DMS114 treated with DMSO at 0.1 percent for 48 hours (cell line): ENCODE results near the gene C15orf40.
"Not testable (repeated sequence)": the region's sequence is repeated elsewhere in the genome, so short reads cannot be mapped to it uniquely, and the experiment has no call there.

Experiments used
- DNase-seq: peaks from one replicate; lab custom pipeline; 2025; ENCODE audit not compliant: unreplicated experiment; lab: John Stamatoyannopoulos, UW

The C15orf40 gene

DNA sequence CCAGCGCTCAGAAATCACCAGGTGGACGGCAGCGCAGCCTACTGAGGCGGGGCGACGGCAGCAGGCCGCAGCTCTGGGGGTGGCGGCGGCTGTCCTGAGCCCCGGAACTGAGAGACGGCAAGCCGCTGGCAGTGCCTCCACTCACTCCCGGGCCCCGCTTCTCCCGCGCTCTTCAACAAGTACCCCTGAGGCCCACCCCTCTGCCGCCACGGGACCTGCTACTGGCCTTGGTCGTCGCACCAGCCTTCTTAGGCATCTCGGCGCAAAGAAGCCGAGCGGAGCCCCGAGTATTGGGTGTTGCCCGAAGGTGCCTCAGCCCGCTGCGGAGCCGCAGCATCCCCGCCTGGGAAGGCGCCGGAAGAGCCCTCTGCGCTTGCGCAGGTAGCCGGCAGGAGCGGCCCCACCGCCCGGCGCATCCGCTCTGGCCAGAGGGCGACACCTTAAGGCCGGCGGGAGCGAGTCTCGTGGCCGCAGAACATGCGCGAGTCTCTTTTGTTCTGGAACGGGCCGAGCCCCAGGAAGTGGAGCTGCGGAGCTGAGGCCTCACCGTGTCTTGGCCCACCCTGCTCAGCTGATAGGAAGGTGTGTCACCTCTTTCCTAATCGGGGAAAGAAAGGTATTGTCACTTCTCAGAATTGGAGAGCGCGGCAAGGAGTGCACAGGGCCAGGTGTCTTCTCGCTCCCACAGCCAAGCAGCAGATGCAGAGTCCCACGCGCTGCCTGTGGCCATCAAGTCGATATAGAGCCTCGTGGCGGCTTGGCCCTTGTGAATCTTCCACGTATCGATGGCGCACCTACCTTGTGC lies at the start of gene C15orf40:
TSS of gene C15orf40 (minus strand) at position 369 of the 805 bp plus-strand sequence. CDS start at position 337, 32 bp downstream.
- DNase-seq = peak; percentile 89

DNA sequence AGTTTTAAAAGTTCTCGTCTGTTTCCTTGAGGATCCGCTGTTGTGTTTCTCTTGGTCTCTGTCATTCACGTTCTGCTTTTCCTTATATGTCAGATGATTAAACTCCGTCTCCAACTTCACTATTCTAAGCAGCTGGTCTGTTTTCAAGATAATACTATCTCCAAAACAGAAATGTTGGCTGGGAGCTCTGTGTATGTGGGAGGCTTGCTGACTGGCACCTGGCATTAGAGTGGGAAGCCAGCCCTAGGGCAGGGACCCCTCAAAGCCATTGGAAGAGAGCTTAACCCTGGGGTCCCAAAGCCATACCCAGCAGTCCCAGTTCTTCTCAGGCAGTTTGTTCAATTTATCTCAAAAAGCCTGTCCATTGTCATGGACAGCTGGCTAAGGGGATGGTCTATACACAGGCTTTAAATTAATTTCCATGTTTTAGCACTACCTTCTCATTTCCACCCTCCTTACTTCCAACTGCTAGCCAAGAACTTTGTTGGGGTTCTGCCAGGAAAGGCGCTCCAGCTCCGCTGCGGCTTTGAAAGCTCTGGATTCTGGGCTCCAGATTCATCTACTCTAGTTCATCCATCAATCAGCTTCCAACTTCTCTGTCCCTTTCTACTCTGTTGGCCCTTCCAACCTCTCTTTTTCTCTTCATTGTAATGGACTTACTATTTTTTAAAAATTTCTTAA lies 46.4 kb upstream of the C15orf40 start:
- DNase-seq = no peak

DNA sequence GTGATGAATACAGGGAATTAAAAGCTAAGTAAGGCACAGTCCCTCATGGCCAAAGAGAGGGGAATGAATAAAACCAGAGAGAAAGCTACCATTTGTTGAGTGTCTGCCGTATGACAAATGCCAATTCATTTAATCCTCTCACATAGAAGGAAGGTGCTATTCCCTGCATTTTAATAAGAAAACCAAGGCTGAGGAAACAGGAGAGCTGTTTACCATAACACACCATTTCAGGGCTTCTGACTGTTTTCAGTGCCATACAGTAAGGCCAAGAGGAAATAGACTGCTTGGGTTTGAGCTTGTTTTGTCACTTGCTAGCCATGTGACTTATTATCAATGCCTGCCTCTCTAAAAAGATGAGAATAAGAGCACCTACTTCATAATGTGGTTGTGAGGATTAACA lies 45.6 kb upstream of the C15orf40 start:
- DNase-seq = no peak

DNA sequence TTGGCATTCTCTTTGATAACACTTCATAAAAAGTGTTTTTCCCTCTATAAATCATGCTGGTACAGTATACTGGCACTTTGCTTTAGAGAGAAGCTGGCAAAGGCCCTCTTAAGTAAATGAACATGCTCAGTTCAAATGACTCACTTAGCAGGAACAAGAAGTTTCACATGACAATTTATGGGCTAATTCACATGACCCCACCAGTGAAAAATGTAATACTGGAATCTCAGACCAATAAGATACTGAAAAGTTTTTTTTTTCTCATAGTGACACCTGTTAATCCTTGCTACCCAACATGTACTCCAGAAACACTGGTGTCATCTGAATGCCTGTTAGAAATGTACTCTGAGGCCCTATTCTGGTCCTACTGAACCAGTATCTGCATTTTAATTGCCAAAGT lies 41.7 kb upstream of the C15orf40 start:
- DNase-seq = no peak

DNA sequence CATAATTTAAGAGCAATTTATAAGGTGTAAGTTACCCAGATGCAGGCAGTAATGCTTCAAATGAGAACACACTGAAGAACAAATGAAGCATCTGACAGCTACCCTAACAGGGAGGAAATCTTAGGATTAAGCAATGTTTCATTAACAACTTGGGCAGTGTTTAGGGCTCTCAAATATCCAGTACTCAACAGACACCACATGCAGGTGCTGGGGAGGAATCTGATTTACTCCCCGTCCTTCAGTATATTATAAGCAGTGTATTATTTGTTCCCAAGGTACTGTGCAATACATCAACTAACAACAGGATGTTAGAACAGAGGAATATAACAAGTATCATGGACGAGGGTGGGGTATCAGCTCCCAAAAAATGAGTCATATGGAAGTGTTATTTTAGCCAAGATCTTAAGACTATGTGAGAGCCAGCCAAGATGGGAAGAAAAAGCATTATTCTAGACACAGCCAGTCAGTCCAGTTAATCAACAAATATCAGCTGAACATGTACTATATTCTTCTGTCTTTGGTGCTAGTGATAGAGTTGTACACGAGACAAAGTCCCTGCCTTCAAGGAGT lies 35.2 kb upstream of the C15orf40 start:
- DNase-seq = no peak

DNA sequence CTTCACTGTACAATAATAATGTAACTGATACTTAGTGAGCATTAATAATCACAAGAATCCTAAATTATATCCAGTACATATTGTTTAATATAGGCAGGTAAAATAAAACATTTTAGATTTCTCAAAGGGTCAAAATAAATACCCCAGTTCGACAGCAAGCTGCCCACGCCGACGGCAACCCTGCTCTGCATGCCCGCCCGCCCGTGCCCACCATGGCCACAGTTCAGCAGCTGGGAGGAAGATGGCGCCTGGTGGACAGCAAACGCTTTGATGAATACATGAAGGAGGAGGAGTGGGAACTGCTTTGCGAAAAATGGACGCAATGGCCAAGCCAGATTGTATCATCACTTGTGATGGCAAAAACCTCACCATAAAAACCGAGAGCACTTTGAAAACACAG lies 32.7 kb upstream of the C15orf40 start:
- DNase-seq = no peak

DNA sequence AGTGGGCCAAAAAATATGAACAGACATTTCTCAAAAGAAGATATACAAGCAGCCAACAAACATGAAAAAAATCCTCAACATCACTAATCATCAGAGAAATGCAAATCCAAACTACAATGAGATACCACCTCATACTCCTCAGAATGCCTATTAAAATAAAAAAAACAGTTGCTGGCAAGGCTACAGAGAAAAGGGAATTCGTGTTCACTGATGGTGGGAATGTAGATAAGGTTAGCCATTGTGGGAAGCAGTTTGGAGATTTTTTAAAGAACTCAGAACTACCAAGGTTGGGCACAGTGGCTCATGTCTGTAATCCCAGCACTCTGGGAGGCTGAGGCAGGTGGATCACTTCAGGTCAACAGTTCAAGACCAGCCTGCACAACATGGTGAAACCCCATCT lies 27.8 kb upstream of the C15orf40 start:
- no peak for DNase-seq

DNA sequence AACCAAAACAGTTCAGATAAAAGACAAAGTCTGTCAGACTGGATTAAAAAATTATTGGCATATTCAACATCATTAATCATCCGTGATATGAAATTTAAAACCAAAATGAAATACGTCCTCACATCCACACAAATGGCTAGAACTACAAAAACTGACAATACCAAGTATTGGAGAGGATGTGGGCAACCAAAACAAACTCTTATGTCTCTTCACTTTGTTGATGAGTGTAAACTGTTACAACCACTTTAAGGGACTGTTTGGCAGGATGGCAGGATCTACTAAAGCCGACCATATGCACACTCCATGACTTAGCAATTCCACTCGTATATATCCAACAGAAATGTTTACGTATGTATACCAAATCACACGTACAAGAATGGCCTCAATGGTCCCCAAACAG lies 24.8 kb upstream of the C15orf40 start:
- DNase-seq = no peak

DNA sequence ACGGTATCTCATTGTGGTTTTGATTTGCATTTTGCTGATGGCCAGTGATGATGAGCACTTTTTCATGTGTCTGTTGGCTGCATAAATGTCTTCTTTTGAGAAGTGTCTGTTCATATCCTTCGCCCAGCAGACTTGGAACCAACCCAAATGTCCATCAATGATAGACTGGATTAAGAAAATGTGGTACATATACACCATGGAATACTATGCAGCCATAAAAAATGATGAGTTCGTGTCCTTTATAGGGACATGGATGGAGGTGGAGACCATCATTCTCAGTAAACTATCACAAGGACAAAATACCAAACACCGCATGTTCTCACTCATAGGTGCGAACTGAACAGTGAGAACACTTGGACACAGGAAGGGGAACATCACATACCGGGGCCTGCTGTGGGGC lies 19.8 kb upstream of the C15orf40 start:
- DNase-seq = not testable (repeated sequence)

DNA sequence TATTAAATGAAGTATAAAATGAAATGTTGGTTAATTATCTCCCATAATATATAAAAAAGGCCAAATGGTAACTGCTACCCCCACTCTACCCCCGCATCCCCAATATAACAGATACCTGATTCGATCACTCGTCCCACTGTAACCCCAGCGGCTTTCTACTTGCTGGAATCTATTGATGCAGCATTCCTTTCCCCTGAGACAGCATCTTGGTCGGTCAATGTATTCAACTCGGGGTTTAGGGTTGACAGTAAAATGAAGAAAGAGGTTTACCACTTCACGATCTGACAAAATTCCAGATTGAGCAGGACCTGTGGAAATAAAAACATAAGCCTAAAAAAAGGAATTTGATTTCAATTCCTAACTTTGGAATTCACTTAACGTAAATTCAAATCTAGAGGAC lies 18.6 kb upstream of the C15orf40 start:
- DNase-seq = no peak

DNA sequence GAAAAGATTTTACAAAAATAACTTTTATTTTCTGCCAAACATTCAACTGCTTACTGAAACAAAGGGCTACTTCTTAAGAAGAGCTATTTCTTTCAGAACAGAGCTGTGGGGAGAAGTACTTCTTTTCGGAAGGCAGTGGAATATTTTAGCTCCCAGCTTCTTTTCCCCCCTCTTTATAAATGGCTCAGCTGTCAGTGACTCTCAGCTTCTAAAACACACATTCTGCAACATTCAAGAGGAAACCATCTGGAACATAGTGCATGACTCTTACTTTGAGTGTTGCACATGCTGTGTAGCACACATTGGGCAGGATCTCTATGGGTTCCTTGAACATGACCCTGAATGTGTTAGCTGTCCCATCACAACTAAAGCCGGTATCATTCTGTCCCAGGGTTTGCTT lies 7.0 kb upstream of the C15orf40 start:
- no peak for DNase-seq

DNA sequence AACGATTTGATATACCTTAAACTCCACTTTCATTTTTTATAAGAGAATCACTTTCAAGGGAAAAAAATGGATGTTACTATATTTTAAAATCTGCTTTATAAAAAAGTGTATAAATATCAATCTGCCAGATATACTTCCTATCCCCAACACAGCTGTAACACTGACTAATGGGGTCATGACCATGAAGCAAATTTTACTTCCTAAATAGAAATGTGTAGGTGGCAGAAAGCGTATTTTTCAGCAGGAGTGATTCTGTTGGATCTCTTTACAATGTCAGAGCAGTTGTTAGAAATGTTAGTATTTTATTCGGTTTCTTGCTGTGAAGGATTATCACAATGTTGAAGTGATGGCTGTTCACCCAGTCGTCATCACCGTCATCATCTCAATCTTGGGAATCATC lies 5.5 kb upstream of the C15orf40 start:
- no peak for DNase-seq

DNA sequence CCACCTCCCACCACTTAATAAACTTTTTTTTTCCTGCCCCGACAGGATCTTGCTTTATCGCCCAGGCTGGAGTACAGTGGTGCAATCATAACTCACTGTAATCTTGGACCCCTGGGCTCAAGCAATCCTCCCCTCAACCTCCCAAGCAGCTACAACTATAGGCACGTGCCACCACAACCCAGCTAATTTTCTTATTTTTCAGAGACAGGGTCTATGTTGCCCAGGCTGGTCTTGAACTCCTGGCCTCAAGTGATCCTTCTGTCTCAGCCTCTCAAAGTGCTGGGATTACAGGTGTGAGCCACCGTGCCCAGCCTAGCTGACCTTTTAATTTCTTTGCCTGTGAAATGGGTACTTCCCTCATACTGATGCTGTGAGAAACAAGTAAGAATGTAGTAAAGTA lies 3.9 kb upstream of the C15orf40 start:
- DNase-seq = no peak

DNA sequence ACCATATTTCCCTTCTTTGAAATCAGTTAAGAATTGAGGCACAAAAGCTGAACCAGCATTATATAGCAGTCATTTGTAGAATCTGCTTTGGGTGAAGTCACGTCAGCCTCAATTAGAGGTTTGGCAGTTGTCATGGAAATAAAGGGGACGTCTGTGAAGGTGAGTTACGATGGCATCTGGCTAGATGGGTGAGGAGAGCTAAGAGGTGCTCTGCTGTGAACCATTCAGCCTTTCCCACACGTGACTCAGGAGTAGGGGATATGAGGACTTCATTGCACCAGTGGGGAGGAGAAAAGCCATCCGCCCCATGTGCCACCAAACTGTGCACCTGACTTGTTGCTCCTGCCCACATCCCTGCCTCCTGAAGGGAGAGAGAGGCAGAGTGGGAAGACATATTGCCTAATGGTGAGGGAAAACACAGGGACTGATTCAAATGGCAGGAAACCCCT lies 2.8 kb upstream of the C15orf40 start:
- DNase-seq = no peak

DNA sequence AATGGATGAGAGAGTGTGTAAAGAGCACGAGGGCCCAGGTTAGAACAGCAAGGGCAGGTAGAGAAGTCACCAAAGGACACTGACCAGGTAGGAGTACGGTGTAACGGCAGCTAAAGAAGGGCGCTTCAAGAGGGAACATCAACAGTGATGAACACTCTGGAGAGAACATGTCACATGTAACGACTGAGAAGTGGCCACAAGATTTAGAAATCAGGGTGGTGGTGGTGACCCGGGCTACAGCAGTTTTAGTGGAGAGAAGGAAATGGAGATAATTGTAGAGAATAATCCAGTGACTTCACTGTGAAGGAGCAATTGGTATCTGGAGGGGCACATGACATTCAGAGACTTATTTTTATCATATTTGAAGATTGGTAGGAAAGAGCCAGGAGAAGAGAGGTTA lies 1.2 kb upstream of the C15orf40 start:
- DNase-seq = no peak

DNA sequence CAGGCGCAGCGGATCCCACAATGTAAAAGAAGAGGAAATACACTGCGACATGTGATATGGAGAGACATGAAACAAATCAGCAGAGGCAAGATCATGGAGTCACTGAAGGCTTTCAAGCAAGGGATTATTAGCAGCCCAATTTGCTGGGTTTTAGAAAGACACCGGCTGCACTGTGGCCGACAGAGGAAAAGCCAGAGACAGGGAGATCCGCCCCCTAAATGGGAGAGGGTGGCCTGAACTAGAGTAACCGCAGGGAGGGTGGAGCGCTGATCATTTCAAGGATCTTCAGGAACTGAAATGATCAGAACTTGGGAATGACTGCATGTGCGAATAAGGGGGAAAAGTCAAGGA lies 612 bp upstream of the C15orf40 start:
- DNase-seq = no peak

DNA sequence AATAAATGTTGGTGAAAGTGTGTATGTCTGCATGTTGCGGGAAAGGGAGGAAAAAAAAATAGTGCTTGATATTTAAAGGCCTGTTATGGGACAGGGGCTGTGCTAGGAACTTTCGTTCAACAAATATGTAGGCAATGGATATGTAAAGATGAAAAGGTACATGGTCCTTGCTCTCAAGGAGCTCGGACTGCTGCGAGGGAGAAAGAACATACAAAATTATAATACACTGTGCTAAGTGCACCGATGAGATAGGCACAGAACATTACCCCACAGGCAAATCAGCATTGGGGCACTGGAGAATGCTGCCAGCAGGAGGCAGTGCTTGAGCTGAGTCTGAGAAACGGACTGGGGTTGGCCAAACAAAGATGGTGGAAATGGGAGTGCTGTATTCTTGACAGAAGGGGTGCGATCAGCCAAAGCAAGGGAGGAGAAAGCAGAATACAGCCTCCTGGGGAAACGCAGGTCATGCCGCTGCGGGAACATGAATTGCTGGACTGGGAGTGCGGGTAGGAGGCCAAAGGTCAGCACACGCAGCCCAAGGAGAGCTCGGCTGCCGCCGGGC lies 649 bp downstream of the C15orf40 start:
- peak; percentile 73 for DNase-seq

DNA sequence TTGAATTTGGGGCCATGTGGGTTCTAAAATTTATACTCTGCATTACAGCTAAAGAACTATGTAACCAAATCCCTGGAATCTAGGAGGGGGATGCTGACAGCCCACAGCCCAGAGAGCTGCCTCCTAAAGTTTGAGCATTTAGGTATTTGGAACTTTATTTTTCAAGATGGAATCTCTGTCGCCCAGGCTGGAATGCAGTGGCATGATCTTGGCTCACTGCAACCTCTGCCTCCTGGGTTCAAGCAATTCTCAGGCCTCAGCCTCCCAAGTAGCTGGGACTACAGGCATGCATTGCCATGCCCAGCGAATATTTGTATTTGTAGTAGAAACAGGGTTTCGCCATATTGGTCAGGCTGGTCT lies 10.8 kb downstream of the C15orf40 start:
- not testable (repeated sequence) for DNase-seq

DNA sequence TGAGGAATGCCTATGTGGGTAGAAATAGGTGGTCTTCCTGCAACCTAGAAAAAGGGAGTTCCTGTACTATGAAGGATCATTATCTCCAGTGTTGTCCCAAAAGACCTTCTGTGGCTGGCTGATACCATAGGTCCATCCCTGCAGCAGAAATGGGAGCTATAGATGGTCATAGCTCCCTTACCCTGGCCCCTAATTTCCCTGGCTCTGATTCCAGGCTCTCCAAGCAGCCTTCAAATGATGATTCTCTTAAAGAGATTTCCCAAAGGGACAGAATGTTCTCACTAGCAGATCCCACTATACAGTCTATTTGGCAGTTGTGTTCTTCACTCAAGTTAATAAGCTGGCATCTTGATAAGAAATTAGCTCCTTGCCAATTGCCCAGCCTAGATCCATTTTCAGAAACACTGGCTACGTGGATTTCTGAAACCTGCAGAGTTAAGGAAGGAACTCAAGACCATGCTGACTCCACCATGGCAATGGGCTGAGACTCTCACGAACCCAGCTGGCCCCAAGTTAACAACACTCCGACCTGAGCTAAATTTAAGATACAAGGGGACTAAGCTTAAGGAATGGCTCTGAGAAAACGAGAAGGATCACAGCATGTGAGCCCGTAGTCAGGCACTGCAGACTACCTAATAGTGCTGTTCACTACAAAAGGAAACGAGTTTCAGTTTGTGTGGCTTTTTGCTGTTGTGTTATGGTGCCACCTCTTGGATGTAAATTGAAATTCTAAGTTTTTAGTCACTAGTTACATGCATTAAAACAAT lies 11.4 kb downstream of the C15orf40 start:
- DNase-seq = peak; percentile 78

DNA sequence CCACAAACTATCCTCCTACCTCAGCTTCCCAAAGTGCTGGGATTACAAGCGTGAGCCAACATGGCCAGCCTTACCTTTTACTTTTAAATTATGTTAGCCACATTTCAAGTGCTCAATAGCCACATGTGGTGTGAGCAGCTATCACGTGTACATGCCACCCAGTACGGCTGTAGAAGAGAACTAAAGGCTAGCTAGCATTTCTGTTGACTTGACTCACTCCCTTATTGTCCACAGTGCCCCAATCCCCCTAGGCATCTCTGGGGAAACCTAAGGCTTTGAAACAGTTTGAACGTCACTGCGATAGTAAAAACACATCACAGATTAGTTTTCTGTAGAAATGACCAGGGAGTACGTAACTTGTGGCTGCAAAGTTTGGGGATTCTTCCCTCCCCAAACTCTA lies 12.0 kb downstream of the C15orf40 start:
- DNase-seq = no peak

DNA sequence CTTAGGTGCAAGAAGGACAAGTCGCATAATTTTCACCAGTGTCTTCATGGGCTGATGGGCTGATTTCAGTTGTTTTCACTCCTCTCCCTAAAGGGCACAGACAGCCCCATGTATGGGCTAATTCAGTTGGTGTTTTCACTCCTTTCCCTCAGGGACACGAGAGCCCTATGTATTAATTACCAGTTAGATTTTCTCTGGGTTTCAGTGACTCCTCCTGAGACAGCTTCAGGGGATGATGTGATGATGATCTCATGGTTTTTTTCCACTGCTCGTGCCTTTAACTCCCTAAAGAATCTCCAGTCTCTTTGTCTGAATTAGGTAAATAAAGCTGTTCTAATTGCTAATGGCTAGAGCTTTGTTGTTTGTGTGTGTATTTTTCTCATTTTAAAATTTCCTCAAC lies 15.5 kb downstream of the C15orf40 start:
- DNase-seq = no peak
